OCI-LY3 (cell line): ENCODE measurements around the gene SH3GL3.

ENCODE experiments used
- H2AFZ ChIP-seq: fragments of 200-600, 300-600 bp; shearing (Covaris generic); 2 replicates; pipeline ENCODE4 v1.6.0; 2014; ENCODE audit warnings: antibody characterized with exemption, low read depth, low read length
- H3K27ac ChIP-seq: fragments of 200-600, 300-600 bp; sonication (generic); 2 replicates; pipeline ENCODE4 v1.5.1; 2014; ENCODE audit warnings: mild to moderate bottlenecking, low read length, moderate library complexity, mixed read lengths
- H3K27me3 ChIP-seq: fragments of 200-600, 300-600 bp; sonication (generic); 2 replicates; pipeline ENCODE4 v1.6.1; 2014; ENCODE audit warnings: low read depth, low read length, mixed read lengths
- H3K36me3 ChIP-seq: fragments of 200-600, 300-600 bp; sonication (generic); replicated peaks from 2 replicates; pipeline ENCODE3; 2014; ENCODE audit warnings: low read depth, low read length, mixed read lengths
- H3K4me1 ChIP-seq: fragments of 300-600, 200-600 bp; sonication (generic); 2 replicates; pipeline ENCODE4 v1.6.1; 2014; ENCODE audit warnings: low read length, mixed read lengths
- H3K4me2 ChIP-seq: fragments of 200-600, 300-600 bp; sonication (generic); 2 replicates; pipeline ENCODE4 v1.6.1; 2014; ENCODE audit warnings: low read length, mixed read lengths
- H3K4me3 ChIP-seq: fragments of 300-600, 200-600 bp; sonication (generic); 2 replicates; pipeline ENCODE4 v1.5.1; 2014; ENCODE audit warnings: antibody characterized with exemption, mild to moderate bottlenecking, low read length, moderate library complexity
- H3K79me2 ChIP-seq: fragments of 300-600, 200-600 bp; shearing (Covaris generic); 2 replicates; pipeline ENCODE4 v1.6.1; 2014; ENCODE audit warnings: mild to moderate bottlenecking, low read length, mixed read lengths
- H3K9ac ChIP-seq: fragments of 300-600, 200-600 bp; shearing (Covaris generic); 2 replicates; pipeline ENCODE4 v1.6.0; 2014; ENCODE audit warnings: mild to moderate bottlenecking, low read length, moderate library complexity
- H3K9me3 ChIP-seq: fragments of 200-600, 300-600 bp; shearing (Covaris generic); 2 replicates; pipeline ENCODE4 v1.6.1; 2014; ENCODE audit warnings: low read length, mixed read lengths; ENCODE audit not compliant: insufficient read depth
- H4K20me1 ChIP-seq: fragments of 200-600, 300-600 bp; sonication (generic); 2 replicates; pipeline ENCODE4 v1.6.1; 2016; ENCODE audit warnings: low read length, mixed read lengths; ENCODE audit not compliant: insufficient read depth
- CTCF ChIP-seq: fragments of 200-600, 300-600 bp; sonication (generic); IDR thresholded peaks from 2 replicates; pipeline ENCODE4 v1.5.1; 2014; ENCODE audit warnings: antibody characterized with exemption, low read length, low read depth
- EZH2phosphoT487 ChIP-seq: fragments of 200-600 bp; shearing (Covaris generic); IDR thresholded peaks from 2 replicates; pipeline ENCODE4 v1.6.1; 2018; ENCODE audit warnings: antibody characterized with exemption, mixed run types, low read depth

SH3GL3 gene

GRCh38 chr15:83476066-83476465 is 28.9 kb downstream of the SH3GL3 start:
- Histone ChIP-seq H3K27ac (no peak overlapping the region), H3K4me2 (no peak overlapping the region), H2AFZ (no peak overlapping the region), H3K27me3 (peaks cover 4% of the 10 kb centered on the region; the same call in 1 of the 2 replicates), H4K20me1 (no peaks in the 10 kb centered on the region), H3K36me3 (no peaks in the 10 kb centered on the region), H3K4me1 (no peaks in the 10 kb centered on the region), H3K9me3 (no peaks in the 10 kb centered on the region), H3K79me2 (no peaks in the 10 kb centered on the region), H3K4me3 (no peak overlapping the region), H3K9ac (no peak overlapping the region)
- TF ChIP-seq EZH2phosphoT487 = no peak
- TF ChIP-seq CTCF = no peak

GRCh38 chr15:83476708-83477107 is 29.6 kb downstream of the SH3GL3 start:
- no peak overlapping the region for H3K27ac ChIP-seq
- no peak overlapping the region for H3K9ac ChIP-seq
- H3K4me3 ChIP-seq = no peak overlapping the region
- no peak overlapping the region for H2AFZ ChIP-seq
- no peaks in the 10 kb centered on the region for H4K20me1 ChIP-seq
- H3K4me2 ChIP-seq = no peak overlapping the region
- H3K27me3 ChIP-seq = no peaks in the 10 kb centered on the region
- no peaks in the 10 kb centered on the region for H3K4me1 ChIP-seq
- TF ChIP-seq EZH2phosphoT487 (no peak), CTCF (no peak)
- no peaks in the 10 kb centered on the region for H3K79me2 ChIP-seq
- no peaks in the 10 kb centered on the region for H3K36me3 ChIP-seq
- no peaks in the 10 kb centered on the region for H3K9me3 ChIP-seq

GRCh38 chr15:83477172-83477807 is 30.1 kb downstream of the SH3GL3 start:
- Histone ChIP-seq H2AFZ (no peak overlapping the region), H3K79me2 (no peaks in the 10 kb centered on the region), H3K4me1 (no peaks in the 10 kb centered on the region), H4K20me1 (no peaks in the 10 kb centered on the region), H3K36me3 (no peaks in the 10 kb centered on the region), H3K4me2 (no peak overlapping the region), H3K9ac (no peak overlapping the region), H3K27ac (no peak overlapping the region), H3K27me3 (no peaks in the 10 kb centered on the region), H3K4me3 (no peak overlapping the region), H3K9me3 (no peaks in the 10 kb centered on the region)
- TF ChIP-seq EZH2phosphoT487 (no peak), CTCF (no peak)

GRCh38 chr15:83477808-83478537 is 30.8 kb downstream of the SH3GL3 start:
- H3K27me3 ChIP-seq = no peaks in the 10 kb centered on the region
- no peak overlapping the region for H3K4me2 ChIP-seq
- H3K79me2 ChIP-seq = no peaks in the 10 kb centered on the region
- H3K27ac ChIP-seq = no peak overlapping the region
- H3K36me3 ChIP-seq = no peaks in the 10 kb centered on the region
- TF ChIP-seq EZH2phosphoT487 (no peak), CTCF (no peak)
- H3K4me3 ChIP-seq = no peak overlapping the region
- H4K20me1 ChIP-seq = no peaks in the 10 kb centered on the region
- H3K9me3 ChIP-seq = no peaks in the 10 kb centered on the region
- H3K9ac ChIP-seq = no peak overlapping the region
- H3K4me1 ChIP-seq = no peaks in the 10 kb centered on the region
- no peak overlapping the region for H2AFZ ChIP-seq
